HEK293T (cell line): ENCODE results near the gene SORBS1.

Experiments
- CTCF ChIA-PET: fragments of 350-600 bp; formaldehyde crosslinking; extraction: SDS; loops from one replicate; lab custom pipeline; 2021; ENCODE audit warnings: antibody characterized with exemption, inconsistent platforms; lab: Yijun Ruan, JAX
- POLR2A ChIA-PET: fragments of 350-600 bp; formaldehyde crosslinking; extraction: SDS; loops from one replicate; lab custom pipeline; 2020; ENCODE audit warnings: antibody characterized with exemption, inconsistent platforms; lab: Yijun Ruan, JAX
- DNase-seq: peaks from one replicate; pipeline ENCODE4 v3.0.0; 2012; ENCODE audit warnings: mixed read lengths; ENCODE audit errors: extremely low spot score
- ARNT ChIP-seq: fragments of 450-650 bp; IDR thresholded peaks from 2 replicates; pipeline ENCODE4 v1.6.1; 2017; ENCODE audit warnings: mild to moderate bottlenecking
- BHLHE40 ChIP-seq: fragments of 450-650 bp; IDR thresholded peaks from 2 replicates; pipeline ENCODE4 v1.6.1; 2016; ENCODE audit warnings: mild to moderate bottlenecking, moderate library complexity, borderline replicate concordance
- CTBP1 ChIP-seq: fragments of 450-650 bp; IDR thresholded peaks from 2 replicates; pipeline ENCODE4 v1.6.1; 2016; ENCODE audit warnings: borderline replicate concordance
- ELF4 ChIP-seq: fragments of 450-650 bp; IDR thresholded peaks from 2 replicates; pipeline ENCODE4 v1.6.1; 2017; ENCODE audit warnings: antibody characterized with exemption
- FOXA1 ChIP-seq: fragments of 450-650 bp; IDR thresholded peaks from 2 replicates; pipeline ENCODE4 v1.6.1; 2016; ENCODE audit warnings: mild to moderate bottlenecking
- FOXK2 ChIP-seq: fragments of 450-650 bp; IDR thresholded peaks from 2 replicates; pipeline ENCODE4 v1.6.1; 2016; ENCODE audit warnings: mild to moderate bottlenecking
- FOXM1 ChIP-seq: fragments of 450-650 bp; IDR thresholded peaks from 2 replicates; pipeline ENCODE4 v1.6.1; 2017; ENCODE audit warnings: mild to moderate bottlenecking, borderline replicate concordance
- HDGF ChIP-seq: fragments of 450-650 bp; IDR thresholded peaks from 2 replicates; pipeline ENCODE4 v1.6.1; 2017; ENCODE audit warnings: antibody characterized with exemption, borderline replicate concordance
- L3MBTL2 ChIP-seq: fragments of 450-650 bp; conservative IDR thresholded peaks from 2 replicates; pipeline ENCODE4 v1.6.1; 2016; ENCODE audit warnings: mild to moderate bottlenecking
- LEF1 ChIP-seq: fragments of 450-650 bp; IDR thresholded peaks from 2 replicates; pipeline ENCODE4 v1.6.1; 2017; ENCODE audit warnings: mild to moderate bottlenecking, borderline replicate concordance
- NFRKB ChIP-seq: fragments of 450-650 bp; IDR thresholded peaks from 2 replicates; pipeline ENCODE4 v1.6.1; 2016; ENCODE audit warnings: mild to moderate bottlenecking, moderate library complexity
- PKNOX1 ChIP-seq: fragments of 450-650 bp; IDR thresholded peaks from 2 replicates; pipeline ENCODE4 v1.6.1; 2016
- SP1 ChIP-seq: fragments of 450-650 bp; IDR thresholded peaks from 2 replicates; pipeline ENCODE4 v1.6.1; 2017
- SUZ12 ChIP-seq: fragments of 450-650 bp; IDR thresholded peaks from 2 replicates; pipeline ENCODE4 v1.6.1; 2016; ENCODE audit warnings: mild to moderate bottlenecking
- TARDBP ChIP-seq: fragments of 450-650 bp; IDR thresholded peaks from 2 replicates; pipeline ENCODE4 v1.6.1; 2016
- ZNF384 ChIP-seq: fragments of 450-650 bp; IDR thresholded peaks from 2 replicates; pipeline ENCODE4 v1.6.1; 2016

Gene SORBS1

GRCh38 chr10:95478185-95478584 lies 83.0 kb downstream of the SORBS1 start:
- POLR2A ChIA-PET, result no interaction called here
- TF ChIP-seq FOXM1 (no peak), BHLHE40 (no peak), ARNT (no peak), LEF1 (no peak), SUZ12 (no peak), CTBP1 (no peak), ELF4 (no peak), L3MBTL2 (no peak)
- no peak for DNase-seq
- CTCF ChIA-PET, result interaction anchor here (1.0 kb wide), 1 partner anchor 124 kb away, joined by 3 read pairs; no protein-coding TSS in a partner anchor

GRCh38 chr10:95477175-95477520 lies 84.0 kb downstream of the SORBS1 start:
- no peak for DNase-seq
- ChIA-PET CTCF (interaction anchor here (0.7 kb wide), 1 partner anchor 254 kb away, joined by 3 read pairs; no protein-coding TSS in a partner anchor), POLR2A (no interaction called here)
- TF ChIP-seq ARNT (no peak), L3MBTL2 (no peak), ZNF384 (no peak), TARDBP (no peak), SP1 (no peak), BHLHE40 (no peak), FOXA1 (no peak), LEF1 (no peak), PKNOX1 (no peak), FOXM1 (no peak)

GRCh38 chr10:95476469-95477174 lies 84.5 kb downstream of the SORBS1 start:
- DNase-seq, result no peak
- POLR2A ChIA-PET, result no interaction called here
- no peak for TF ChIP-seq PKNOX1
- TF ChIP-seq LEF1, result no peak
- TF ChIP-seq ZNF384, result no peak
- no peak for TF ChIP-seq CTBP1
- no peak for TF ChIP-seq BHLHE40
- TF ChIP-seq HDGF, result no peak
- no peak for TF ChIP-seq ELF4
- TF ChIP-seq ARNT, result no peak
- TF ChIP-seq L3MBTL2, result no peak
- TF ChIP-seq FOXK2, result no peak
- no peak for TF ChIP-seq FOXM1
- TF ChIP-seq NFRKB, result no peak
- TF ChIP-seq SUZ12, result no peak
- no peak for TF ChIP-seq SP1
- no peak for TF ChIP-seq TARDBP
- CTCF ChIA-PET, result no interaction called here

- DNase-seq, result no peak
- ChIA-PET POLR2A (no interaction called here), CTCF (no interaction called here)
- no peak for TF ChIP-seq PKNOX1
- TF ChIP-seq CTBP1, result no peak
- no peak for TF ChIP-seq BHLHE40
- TF ChIP-seq FOXK2, result no peak
- no peak for TF ChIP-seq TARDBP
- no peak for TF ChIP-seq ZNF384
- TF ChIP-seq L3MBTL2, result no peak
Measured at GRCh38 chr10:95475827-95476468, 85.2 kb downstream of the SORBS1 start.

GRCh38 chr10:95475003-95475383 lies 86.2 kb downstream of the SORBS1 start:
- DNase-seq, result no peak
- TF ChIP-seq FOXM1, result no peak
- no peak for TF ChIP-seq SP1
- TF ChIP-seq PKNOX1, result no peak
- TF ChIP-seq NFRKB, result no peak
- TF ChIP-seq ZNF384, result no peak
- TF ChIP-seq FOXA1, result no peak
- no peak for TF ChIP-seq CTBP1
- TF ChIP-seq TARDBP, result no peak
- no peak for TF ChIP-seq ELF4
- no peak for TF ChIP-seq L3MBTL2
- no peak for TF ChIP-seq FOXK2
- TF ChIP-seq LEF1, result no peak
- TF ChIP-seq BHLHE40, result no peak
- no peak for TF ChIP-seq ARNT
- ChIA-PET POLR2A (no interaction called here), CTCF (no interaction called here)
